GM18858 (cell line): ENCODE measurements around the gene HLA-DQA1.
"Not testable (repeated sequence)": the region's sequence is repeated elsewhere in the genome, so short reads cannot be mapped to it uniquely, and the experiment has no call there.

Experiments
- ATAC-seq: cut with Tn5 transposase; IDR thresholded peaks from one replicate; pipeline ENCODE4 v1.9.1; 2021; ENCODE audit not compliant: unreplicated experiment

The HLA-DQA1 gene

DNA sequence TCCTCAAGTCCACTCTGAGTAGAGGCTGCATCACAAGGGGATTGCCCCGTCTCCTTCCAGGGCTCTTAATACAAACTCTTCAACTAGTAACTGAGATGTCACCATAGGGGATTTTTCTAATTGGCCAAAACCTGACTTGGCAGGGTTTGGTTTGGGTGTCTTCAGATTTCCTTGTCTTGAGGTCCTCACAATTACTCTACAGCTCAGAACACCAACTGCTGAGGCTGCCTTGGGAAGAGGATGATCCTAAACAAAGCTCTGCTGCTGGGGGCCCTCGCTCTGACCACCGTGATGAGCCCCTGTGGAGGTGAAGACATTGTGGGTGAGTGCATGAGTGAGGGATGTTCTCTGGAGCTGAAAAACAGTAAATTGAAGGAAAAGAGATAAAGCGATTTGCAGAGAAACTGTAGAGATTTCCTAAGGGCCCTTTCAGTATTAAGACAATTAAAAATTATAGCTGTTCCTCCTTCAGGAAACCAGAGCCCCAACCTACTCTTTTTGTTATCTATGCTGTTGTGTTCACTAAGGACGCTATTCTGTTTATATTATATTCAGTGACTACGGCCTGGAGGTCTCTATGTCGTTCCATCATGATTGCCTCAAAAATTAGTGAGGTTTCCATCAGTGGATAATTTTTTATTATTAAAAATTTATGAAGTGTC is at the start of gene HLA-DQA1:
Gene HLA-DQA1, plus strand, starts transcription at position 188 of the 662 bp plus-strand sequence. Its CDS starts 53 bp downstream, at position 241.
- ATAC-seq = no peak

DNA sequence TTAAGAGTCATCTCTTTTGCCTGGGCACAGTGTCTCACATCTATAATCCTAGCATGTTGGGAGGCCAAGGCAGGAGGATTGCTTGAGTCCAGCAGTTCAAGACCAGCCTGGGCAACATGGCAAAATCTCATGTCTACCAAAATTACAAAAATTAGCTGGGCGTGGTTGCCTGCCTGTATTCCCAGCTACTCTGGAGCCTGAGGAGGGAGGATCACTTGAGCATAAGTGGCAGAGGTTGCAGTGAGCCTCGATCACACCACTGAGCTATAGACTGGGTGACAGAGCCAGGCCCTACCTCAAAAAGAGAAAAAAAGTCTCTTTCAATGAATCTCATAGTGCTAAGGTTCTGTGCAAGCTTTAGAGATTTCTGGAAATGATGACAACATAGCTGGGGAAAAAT is 49.0 kb upstream of the HLA-DQA1 start:
- ATAC-seq = no peak

DNA sequence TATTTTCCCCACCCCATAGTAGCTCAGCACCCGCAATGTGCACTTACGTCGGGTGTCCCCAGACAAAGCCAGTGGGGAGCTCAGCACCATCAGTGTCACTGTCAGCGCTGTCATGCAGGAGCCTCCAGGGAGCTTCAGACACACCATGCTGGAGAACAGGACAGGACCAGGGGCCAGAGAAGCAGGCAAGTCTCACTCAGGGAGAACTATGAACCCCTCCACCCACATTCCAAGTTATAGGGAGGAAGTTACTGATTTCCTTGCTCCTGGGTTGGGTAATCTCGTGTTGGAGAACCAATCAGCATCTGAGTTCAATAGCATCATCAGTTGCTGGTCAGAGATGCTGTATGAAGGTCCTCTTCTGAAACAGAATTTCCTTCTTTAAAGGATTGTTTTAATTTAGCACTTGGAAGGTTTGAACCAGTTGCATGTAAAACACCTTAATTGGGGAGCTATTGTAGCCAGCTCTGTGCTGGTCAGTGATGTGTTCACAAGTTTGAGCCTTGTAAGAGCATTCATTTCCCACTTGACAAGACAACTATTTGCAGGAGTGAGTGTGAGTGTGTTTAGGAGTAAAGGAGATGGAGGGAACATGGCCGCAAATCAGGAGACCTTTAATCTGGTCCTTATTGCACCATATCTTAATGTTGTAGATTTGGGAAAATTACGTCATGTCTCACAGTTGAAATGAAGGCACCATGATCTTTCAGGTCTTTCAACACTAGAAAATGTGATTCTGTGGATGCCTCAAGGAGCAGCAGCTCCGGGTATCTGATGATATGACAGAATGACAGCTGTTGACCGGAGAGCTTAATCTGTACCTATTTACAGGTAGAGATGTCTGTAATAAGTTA is 47.4 kb upstream of the HLA-DQA1 start, which contains the start of gene HLA-DRB1:
Gene HLA-DRB1, minus strand, starts transcription at position 253 of the 854 bp plus-strand sequence. Its CDS starts 106 bp downstream, at position 147.
- peak; percentile 78 for ATAC-seq

DNA sequence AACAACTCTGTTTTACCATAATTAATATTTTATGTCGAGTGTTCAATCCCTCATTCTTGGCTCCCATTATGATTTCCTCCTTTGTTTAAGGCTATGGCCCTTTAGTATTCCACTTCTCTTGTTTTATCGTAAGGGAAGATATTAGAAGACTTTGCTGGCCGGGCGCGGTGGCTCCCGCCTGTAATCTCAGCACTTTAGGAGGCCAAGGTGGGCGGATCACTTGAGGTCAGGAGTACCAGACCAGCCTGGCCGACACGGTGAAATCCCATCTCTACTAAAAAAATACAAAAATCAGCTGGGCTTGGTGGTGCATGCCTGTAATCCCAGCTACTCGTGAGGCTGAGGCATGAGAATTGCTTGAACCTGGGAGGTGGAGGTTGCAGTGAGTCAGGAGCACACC is 46.5 kb upstream of the HLA-DQA1 start:
- not testable (repeated sequence) for ATAC-seq

DNA sequence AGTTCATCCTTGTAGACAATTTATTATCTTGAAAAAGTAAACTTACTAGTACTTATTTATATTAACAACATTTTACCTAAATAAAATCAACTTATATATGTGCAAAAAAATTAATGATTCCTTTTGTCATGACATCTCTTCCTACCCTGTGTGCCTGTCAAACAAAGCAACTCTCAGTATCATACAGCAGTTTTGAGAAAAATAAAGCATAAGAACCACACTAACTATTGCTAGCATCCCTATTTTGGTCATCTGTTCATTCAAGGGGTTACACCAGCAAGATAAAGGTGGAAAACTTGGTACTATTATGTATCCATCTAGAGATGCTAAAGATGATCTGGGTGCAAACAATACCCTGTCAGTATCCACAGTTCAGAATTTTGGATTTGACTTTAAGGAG is 40.2 kb upstream of the HLA-DQA1 start:
- no peak for ATAC-seq

DNA sequence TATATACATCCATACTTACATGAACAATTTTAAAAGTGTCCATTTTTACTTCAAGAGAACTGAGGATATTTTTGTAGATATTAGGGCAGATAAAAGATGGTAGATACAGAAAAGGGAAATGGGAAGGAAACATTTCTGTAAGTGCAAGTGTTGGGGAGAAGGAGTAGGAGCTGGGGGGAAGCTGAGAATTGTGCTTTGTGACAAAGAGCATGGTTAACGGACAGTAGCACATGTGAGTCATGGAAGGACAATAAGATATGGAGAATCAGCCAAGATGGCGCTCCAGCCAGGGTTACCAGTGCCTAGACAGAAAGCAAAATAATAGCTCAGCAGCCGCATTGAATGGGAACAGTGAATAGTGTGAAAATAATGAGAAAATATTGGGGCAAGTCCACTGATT is 34.8 kb upstream of the HLA-DQA1 start:
- no peak for ATAC-seq

DNA sequence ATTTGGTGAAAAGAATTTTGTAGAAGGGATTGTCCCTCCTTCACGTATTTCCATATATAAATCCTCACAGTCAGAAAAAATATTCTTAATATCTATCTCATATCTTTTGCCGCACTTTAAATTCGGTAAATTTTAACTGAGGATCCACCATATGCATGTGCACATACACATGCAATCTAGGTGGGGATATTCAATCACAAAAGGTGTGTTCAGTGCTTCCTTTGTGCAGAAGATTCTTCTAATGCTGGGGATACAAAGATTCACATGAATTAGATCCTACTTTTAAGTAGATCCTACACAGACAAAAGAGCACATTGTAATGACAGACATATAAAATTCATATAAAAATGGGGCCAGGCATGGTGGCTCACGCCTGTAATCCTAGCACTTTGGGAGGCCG is 34.0 kb upstream of the HLA-DQA1 start:
- no peak for ATAC-seq

DNA sequence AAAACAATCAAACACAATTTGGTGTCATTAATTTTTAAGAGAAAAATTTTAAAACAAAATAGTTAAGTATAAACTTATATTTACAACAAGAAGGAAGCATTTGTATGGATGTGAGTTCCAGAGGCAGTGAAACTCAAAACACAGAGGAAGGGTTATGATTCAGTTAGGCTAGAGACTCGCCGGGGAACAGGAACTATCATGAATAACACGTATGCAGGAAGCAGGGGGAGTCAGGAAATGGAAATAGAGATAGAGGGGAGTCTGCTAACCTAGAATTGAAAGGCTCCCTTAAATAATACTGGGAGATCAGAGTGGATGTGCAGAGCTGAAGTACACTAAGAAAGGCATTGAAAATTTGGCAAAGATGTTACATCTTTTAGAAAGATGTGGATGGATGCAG is 33.3 kb upstream of the HLA-DQA1 start:
- no peak for ATAC-seq

DNA sequence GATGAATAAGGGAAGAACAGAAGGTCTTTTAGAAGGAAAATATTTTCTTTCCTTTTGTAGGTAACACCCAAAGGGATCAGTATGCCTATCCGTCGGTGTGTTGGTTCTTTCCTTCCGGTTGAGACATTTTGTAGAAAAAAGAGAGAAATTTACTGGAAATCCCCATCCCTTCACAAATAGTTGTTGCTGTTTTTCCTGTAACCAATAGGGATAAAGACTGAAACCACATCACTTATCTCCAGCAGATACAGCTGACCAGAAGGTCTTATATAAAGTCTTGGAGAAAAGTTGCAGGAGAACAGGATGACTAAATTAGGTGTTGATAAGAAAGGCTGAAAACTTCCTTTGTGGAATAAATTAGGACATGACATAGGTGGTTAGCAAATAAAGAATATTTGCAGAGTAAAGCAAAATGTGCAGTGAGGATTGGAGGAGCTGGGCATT is 32.8 kb upstream of the HLA-DQA1 start:
- no peak for ATAC-seq

DNA sequence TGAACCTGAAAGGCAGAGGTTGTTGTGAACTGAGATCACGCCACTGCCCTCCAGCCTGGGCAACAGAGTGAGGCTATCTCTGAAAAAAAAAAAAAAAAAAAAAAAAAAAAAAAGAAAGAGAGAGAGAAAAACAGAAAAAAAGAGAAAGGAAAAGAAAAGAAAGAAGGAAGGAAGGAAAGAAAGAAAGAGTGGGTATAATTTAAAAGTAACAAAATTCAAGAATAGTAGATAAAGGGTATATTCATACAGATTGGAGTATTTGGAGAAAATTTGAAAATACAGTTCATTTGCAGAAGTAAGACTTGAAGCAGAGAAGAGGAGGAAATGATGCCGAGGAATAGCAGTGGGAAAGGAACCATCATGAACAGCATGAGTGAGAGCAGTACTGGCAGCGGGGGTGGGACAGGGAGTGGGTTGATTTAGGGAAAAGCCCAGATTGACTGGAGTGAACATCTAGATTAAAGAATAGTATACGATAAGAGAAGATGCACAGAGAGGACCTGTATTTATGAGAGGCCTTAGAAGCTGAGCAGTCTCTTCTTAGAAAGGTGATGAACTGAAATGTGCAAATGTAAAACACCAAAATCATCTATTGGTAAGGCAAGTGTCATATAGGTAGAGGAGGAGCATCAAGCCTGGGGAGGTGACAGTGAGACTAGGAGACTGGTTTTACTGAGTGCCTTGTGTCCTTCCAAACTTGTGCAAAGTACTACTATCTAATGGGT is 29.8 kb upstream of the HLA-DQA1 start:
- ATAC-seq = no peak

- ATAC-seq = no peak
These were observed 29.3 kb upstream of the HLA-DQA1 start for GRCh38 chr6:32607988-32608298.

DNA sequence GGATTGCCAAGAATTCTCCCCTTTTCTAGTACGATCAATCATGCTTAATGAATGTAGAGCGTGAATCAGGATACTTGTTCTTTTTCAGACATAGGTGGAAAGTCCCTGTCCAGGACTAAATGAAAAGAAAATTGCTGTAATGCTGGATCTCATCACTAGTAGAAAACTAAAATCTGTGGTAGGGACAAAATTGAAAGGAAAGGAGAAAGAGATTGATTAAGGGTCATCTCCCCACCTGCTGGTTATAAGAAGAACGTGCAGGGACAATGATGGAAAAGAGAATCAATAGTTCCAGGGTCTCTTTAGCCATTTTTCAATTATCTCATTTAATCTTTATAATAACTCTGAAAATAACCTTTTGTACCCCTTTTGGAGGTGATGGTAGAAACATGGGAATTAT is 28.8 kb upstream of the HLA-DQA1 start:
- no peak for ATAC-seq

DNA sequence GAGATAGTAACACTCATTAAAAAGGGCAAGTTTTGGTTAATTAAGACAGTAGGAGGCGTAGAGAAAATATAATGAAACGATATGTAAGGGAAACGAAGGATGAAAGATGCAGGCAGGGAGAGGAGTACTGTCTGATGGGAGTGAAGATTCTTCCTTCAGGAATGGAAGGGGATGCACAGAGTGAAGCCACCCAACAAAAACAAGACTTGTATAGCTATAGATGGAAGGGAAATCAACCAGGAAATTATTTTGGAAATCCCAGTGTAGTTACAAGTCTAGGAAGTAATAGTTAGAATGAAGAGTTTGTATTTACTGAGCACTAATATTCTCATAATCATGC is 27.8 kb upstream of the HLA-DQA1 start:
- ATAC-seq = no peak

DNA sequence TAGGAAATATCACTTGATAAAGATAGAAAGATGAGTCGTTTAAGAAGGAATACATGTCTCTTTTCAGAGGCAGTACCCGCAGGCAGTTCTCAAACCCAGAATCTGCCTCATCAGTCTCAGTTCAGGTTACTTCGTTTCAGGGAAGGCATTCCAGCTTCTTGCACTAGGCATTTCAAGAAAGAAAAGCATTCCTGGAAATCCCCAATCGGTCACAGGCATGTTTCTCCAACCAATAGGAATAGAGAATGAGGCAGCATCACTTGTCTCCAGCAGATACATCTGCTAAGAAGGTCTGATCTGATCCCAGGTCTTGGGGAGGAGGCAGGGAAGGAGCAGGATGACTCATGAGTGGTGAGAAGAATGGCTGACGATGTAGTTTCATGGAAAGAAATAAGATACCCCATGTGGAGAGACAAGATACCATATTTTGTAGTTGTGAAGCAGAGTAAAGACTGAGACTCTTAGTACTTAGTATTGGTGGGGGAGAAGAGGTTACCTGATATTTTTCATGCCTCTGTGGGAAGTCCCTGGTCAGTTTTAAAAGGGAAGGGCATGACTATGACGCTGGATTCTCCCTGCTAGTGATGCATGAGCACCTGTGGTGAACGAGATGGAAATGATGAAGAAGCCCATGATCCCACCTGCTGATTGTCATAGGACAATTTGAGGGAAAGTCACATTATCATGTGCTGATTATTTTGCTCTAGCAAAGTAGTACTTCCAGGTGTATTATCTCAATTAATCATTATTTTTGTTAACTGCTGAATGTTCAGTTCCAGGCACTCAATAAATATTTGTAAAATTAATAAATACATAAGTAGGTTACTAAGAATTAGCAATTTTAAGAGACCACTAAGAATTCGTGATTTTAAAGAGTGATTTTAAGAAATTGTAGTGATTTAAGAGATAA is 27.2 kb upstream of the HLA-DQA1 start:
- ATAC-seq = peak; percentile 83

GRCh38 chr6:32610682-32611296 is 26.4 kb upstream of the HLA-DQA1 start:
- no peak for ATAC-seq

- no peak for ATAC-seq
These were observed 23.7 kb upstream of the HLA-DQA1 start for GRCh38 chr6:32613475-32613874.

DNA sequence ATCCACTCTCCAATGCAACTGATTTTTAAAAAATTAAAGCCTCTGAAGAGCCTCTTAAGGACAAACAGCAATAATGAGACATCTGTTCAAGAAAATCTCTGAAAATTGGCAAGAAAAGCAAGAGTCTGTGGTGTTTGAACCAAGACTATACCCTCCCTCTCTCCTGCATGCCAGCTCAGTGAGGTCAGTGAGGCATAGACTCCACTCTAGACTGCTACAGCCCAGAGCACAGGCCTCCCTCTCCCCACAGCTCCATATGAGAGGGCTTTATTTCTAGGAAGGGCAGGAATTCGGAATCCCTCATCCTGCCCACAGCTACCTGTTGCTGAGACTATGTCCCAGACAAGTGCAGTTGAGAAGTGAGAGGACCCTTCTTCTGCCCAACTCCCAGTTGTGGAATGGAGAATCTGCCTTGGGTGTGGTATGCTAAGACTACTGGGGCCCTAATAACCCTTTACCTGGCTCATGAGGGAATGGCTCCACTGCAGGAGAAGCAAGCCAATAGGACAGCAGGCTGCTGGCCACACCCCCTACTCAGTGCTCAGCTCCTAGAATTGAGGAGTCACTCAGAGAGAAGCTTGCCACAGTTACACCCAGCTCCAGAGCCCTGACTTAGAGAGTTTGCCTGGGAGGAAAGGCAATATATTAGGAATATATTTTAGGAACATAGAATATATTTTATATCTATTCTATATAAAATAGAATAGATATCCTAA is 22.7 kb upstream of the HLA-DQA1 start:
- ATAC-seq = no peak

DNA sequence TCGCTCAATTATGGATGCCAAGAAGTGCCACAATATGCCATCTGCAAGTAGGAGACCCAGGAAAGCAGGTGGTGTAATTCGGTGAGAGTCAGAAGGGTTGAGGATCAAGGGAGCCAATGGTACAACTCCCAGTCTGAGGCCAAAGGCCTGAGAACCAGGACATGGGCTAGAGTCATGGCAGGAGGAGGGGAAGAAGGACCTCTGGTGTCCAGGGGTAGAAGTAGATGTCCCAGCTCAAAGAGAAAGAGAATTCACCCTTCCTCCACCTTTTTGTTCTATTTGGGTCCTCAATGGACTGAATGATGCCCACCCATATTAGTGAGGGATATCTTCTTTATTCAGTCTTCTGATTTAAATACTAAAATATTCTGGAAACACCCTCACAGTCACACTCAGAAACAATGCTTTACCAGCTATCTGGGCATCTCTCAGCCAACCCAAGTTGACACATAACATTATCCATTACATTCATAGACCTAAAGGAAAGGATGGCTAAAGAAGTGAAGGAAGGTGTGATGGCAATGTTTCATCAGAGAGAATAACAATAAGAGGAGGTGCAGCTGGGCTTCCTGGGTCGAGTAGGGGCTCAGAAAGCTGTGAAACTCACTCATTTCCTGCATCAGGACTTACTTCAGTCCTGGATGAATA is 21.2 kb upstream of the HLA-DQA1 start:
- no peak for ATAC-seq

DNA sequence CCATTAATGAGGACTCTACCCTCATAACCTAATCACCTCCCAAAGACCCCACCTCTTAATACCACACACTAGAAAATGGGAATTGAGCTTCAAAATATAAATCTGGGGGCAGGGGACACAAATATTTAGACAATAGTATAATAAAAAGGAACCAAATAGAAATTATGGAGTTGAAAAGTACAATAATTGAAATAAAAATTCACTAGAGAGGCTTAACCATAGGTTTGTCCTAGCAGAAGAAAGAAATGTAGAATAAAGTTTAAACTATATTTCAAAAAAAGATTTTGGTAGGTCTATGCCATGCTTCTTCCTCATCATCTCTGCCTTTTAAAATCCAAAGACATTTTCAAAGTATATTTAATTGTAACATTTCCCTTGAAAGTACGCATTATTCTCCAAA is 19.5 kb upstream of the HLA-DQA1 start:
- ATAC-seq = no peak
